DMS79 (cell line): ENCODE measurements around the gene CACNA1B.

Experiments
- DNase-seq: peaks from one replicate; lab custom pipeline; 2025; lab: John Stamatoyannopoulos, UW

Gene CACNA1B

GRCh38 chr9:138053321-138053868 is 175.8 kb downstream of the CACNA1B start:
- DNase-seq: no peak

- DNase-seq: no peak
Observed at GRCh38 chr9:138053996-138054752, 176.6 kb downstream of the CACNA1B start.

GRCh38 chr9:138057726-138058125 is 180.1 kb downstream of the CACNA1B start:
- DNase-seq: no peak

GRCh38 chr9:138058181-138058580 is 180.6 kb downstream of the CACNA1B start:
- no peak for DNase-seq

- no peak for DNase-seq
Observed at GRCh38 chr9:138059196-138059595, 181.6 kb downstream of the CACNA1B start.

- DNase-seq: no peak
Observed at GRCh38 chr9:138060365-138060764, 182.8 kb downstream of the CACNA1B start.

GRCh38 chr9:138060881-138061280 is 183.3 kb downstream of the CACNA1B start:
- no peak for DNase-seq

GRCh38 chr9:138061631-138062030 is 184.0 kb downstream of the CACNA1B start:
- no peak for DNase-seq

- no peak for DNase-seq
Observed at GRCh38 chr9:138062196-138062595, 184.6 kb downstream of the CACNA1B start.

GRCh38 chr9:138063033-138063432 is 185.5 kb downstream of the CACNA1B start:
- no peak for DNase-seq

- DNase-seq: no peak
Observed at GRCh38 chr9:138063785-138064184, 186.2 kb downstream of the CACNA1B start.

- no peak for DNase-seq
Observed at GRCh38 chr9:138064547-138064946, 187.0 kb downstream of the CACNA1B start.

- no peak for DNase-seq
Observed at GRCh38 chr9:138065287-138065686, 187.7 kb downstream of the CACNA1B start.

GRCh38 chr9:138066049-138066448 is 188.5 kb downstream of the CACNA1B start:
- DNase-seq: no peak

- no peak for DNase-seq
Observed at GRCh38 chr9:138067613-138068367, 190.2 kb downstream of the CACNA1B start.

- DNase-seq: no peak
Observed at GRCh38 chr9:138068601-138069035, 191.0 kb downstream of the CACNA1B start.

GRCh38 chr9:138069731-138070456 is 192.3 kb downstream of the CACNA1B start:
- DNase-seq: no peak

GRCh38 chr9:138070815-138071214 is 193.2 kb downstream of the CACNA1B start:
- DNase-seq: no peak

- no peak for DNase-seq
Observed at GRCh38 chr9:138071292-138071691, 193.7 kb downstream of the CACNA1B start.

- no peak for DNase-seq
Observed at GRCh38 chr9:138071731-138072130, 194.1 kb downstream of the CACNA1B start.

- DNase-seq: no peak
Observed at GRCh38 chr9:138072161-138072842, 194.7 kb downstream of the CACNA1B start.

GRCh38 chr9:138072897-138073296 is 195.3 kb downstream of the CACNA1B start:
- no peak for DNase-seq
